ENCODE measurements around the gene RIC8B. TPM values are rescaled to one million over a fixed set of nuclear protein-coding genes. Genes with fewer than 3 reads are reported as not detected.
"Not testable (repeated sequence)": the region's sequence is repeated elsewhere in the genome, so short reads cannot be mapped to it uniquely, and the experiment has no call there.

RIC8B gene
- polyA plus RNA-seq, 1 donor (not counting 4 experiments of a cell fraction or from before 2014, with no cell fraction given), result 6.8 TPM

GRCh38 chr12:106918746-106919145 lies 144.3 kb downstream of the RIC8B start:
- no peak overlapping the region for H3K9ac ChIP-seq (ENCODE audit: control insufficient read depth, extremely low read depth, insufficient read depth, low read length)
- no peaks in the 10 kb centered on the region for H4K20me1 ChIP-seq (ENCODE audit: control insufficient read depth, extremely low read depth, insufficient read depth, low read length)
- dilution Hi-C loops (cut with MboI; ENCODE audit: extremely low pct_ligation_motif_present, low sequenced_read_pairs), result no loop called here
- DNase-seq (ENCODE audit: low read depth, low spot score) (no peak), FAIRE-seq (no peak)
- no peaks in the 10 kb centered on the region for H3K27me3 ChIP-seq (ENCODE audit: control insufficient read depth, extremely low read depth, insufficient read depth, low read length)
- H3K9me3 ChIP-seq (ENCODE audit: control insufficient read depth, low read depth, low read length), result no peaks in the 10 kb centered on the region
- no peak overlapping the region for H3K4me2 ChIP-seq (ENCODE audit: control insufficient read depth, extremely low read depth, insufficient read depth, low read depth, low read length)
- H3K4me3 ChIP-seq (ENCODE audit: control insufficient read depth in 2 of 3, extremely low read depth in 1 of 3, insufficient read depth in 2 of 3, low read depth in 1 of 3, low read length in 3 of 3), result no peak overlapping the region
- H3K36me3 ChIP-seq (ENCODE audit: control insufficient read depth in 2 of 2, extremely low read depth in 1 of 2, insufficient read depth in 2 of 2, low read length in 2 of 2), result no peaks in the 10 kb centered on the region
- no peaks in the 10 kb centered on the region for H3K9me1 ChIP-seq (ENCODE audit: control insufficient read depth, extremely low read depth, insufficient read depth, low read length)
- no peaks in the 10 kb centered on the region for H3K79me2 ChIP-seq (ENCODE audit: control insufficient read depth, insufficient read depth, low read length)
- no peak overlapping the region for H3K27ac ChIP-seq (ENCODE audit: control insufficient read depth, insufficient read depth, low read length)
- H3K4me1 ChIP-seq (ENCODE audit: control insufficient read depth, extremely low read depth, insufficient read depth, low read length), result no peaks in the 10 kb centered on the region
- H2AFZ ChIP-seq (ENCODE audit: control insufficient read depth, low read length), result no peak overlapping the region
- TF ChIP-seq EZH2 (IDR thresholded peaks at IDR 0.05; ENCODE audit: low read length) (no peak), CTCF (optimal IDR thresholded peaks at IDR 0.05 in 1 of 3, IDR thresholded peaks at IDR 0.05 in 1 of 3, conservative IDR thresholded peaks at IDR 0.05 in 1 of 3; ENCODE audit: extremely low read depth in 1 of 3, insufficient read depth in 2 of 3, low read length in 3 of 3) (peak; percentile 38 to 63 (median 55))

- no peak overlapping the region for H3K27ac ChIP-seq (ENCODE audit: control insufficient read depth, insufficient read depth, low read length)
- H3K9ac ChIP-seq (ENCODE audit: control insufficient read depth, extremely low read depth, insufficient read depth, low read length), result no peak overlapping the region
- H3K9me1 ChIP-seq (ENCODE audit: control insufficient read depth, extremely low read depth, insufficient read depth, low read length), result no peaks in the 10 kb centered on the region
- H3K36me3 ChIP-seq (ENCODE audit: control insufficient read depth in 2 of 2, extremely low read depth in 1 of 2, insufficient read depth in 2 of 2, low read length in 2 of 2), result no peaks in the 10 kb centered on the region
- dilution Hi-C loops (cut with MboI; ENCODE audit: extremely low pct_ligation_motif_present, low sequenced_read_pairs), result no loop called here
- no peak overlapping the region for H2AFZ ChIP-seq (ENCODE audit: control insufficient read depth, low read length)
- no peaks in the 10 kb centered on the region for H3K4me1 ChIP-seq (ENCODE audit: control insufficient read depth, extremely low read depth, insufficient read depth, low read length)
- no peaks in the 10 kb centered on the region for H3K9me3 ChIP-seq (ENCODE audit: control insufficient read depth, low read depth, low read length)
- no peak overlapping the region for H3K4me2 ChIP-seq (ENCODE audit: control insufficient read depth, extremely low read depth, insufficient read depth, low read depth, low read length)
- H4K20me1 ChIP-seq (ENCODE audit: control insufficient read depth, extremely low read depth, insufficient read depth, low read length), result no peaks in the 10 kb centered on the region
- no peak for FAIRE-seq
- TF ChIP-seq CTCF (optimal IDR thresholded peaks at IDR 0.05 in 1 of 3, IDR thresholded peaks at IDR 0.05 in 1 of 3, conservative IDR thresholded peaks at IDR 0.05 in 1 of 3; ENCODE audit: extremely low read depth in 1 of 3, insufficient read depth in 2 of 3, low read length in 3 of 3) (peak in 2 of 3 experiments; percentile 41 to 58), EZH2 (IDR thresholded peaks at IDR 0.05; ENCODE audit: low read length) (no peak)
- no peaks in the 10 kb centered on the region for H3K27me3 ChIP-seq (ENCODE audit: control insufficient read depth, extremely low read depth, insufficient read depth, low read length)
- no peak for DNase-seq (ENCODE audit: low read depth, low spot score)
- H3K4me3 ChIP-seq (ENCODE audit: control insufficient read depth in 2 of 3, extremely low read depth in 1 of 3, insufficient read depth in 2 of 3, low read depth in 1 of 3, low read length in 3 of 3), result no peak overlapping the region
- no peaks in the 10 kb centered on the region for H3K79me2 ChIP-seq (ENCODE audit: control insufficient read depth, insufficient read depth, low read length)
These were observed 145.5 kb downstream of the RIC8B start for GRCh38 chr12:106919910-106920544.

- H3K4me2 ChIP-seq (ENCODE audit: control insufficient read depth, extremely low read depth, insufficient read depth, low read depth, low read length); H3K36me3 ChIP-seq (ENCODE audit: control insufficient read depth in 2 of 2, extremely low read depth in 1 of 2, insufficient read depth in 2 of 2, low read length in 2 of 2); dilution Hi-C loops (cut with MboI; ENCODE audit: extremely low pct_ligation_motif_present, low sequenced_read_pairs); H3K79me2 ChIP-seq (ENCODE audit: control insufficient read depth, insufficient read depth, low read length); H3K27me3 ChIP-seq (ENCODE audit: control insufficient read depth, extremely low read depth, insufficient read depth, low read length); H3K4me3 ChIP-seq (ENCODE audit: control insufficient read depth in 2 of 3, extremely low read depth in 1 of 3, insufficient read depth in 2 of 3, low read depth in 1 of 3, low read length in 3 of 3); H4K20me1 ChIP-seq (ENCODE audit: control insufficient read depth, extremely low read depth, insufficient read depth, low read length); H3K9ac ChIP-seq (ENCODE audit: control insufficient read depth, extremely low read depth, insufficient read depth, low read length); DNase-seq (ENCODE audit: low read depth, low spot score); H3K9me1 ChIP-seq (ENCODE audit: control insufficient read depth, extremely low read depth, insufficient read depth, low read length); H3K9me3 ChIP-seq (ENCODE audit: control insufficient read depth, low read depth, low read length); H3K4me1 ChIP-seq (ENCODE audit: control insufficient read depth, extremely low read depth, insufficient read depth, low read length); H2AFZ ChIP-seq (ENCODE audit: control insufficient read depth, low read length); FAIRE-seq; H3K27ac ChIP-seq (ENCODE audit: control insufficient read depth, insufficient read depth, low read length): not testable (repeated sequence)
These were observed 147.5 kb downstream of the RIC8B start for GRCh38 chr12:106921976-106922375.

DNA sequence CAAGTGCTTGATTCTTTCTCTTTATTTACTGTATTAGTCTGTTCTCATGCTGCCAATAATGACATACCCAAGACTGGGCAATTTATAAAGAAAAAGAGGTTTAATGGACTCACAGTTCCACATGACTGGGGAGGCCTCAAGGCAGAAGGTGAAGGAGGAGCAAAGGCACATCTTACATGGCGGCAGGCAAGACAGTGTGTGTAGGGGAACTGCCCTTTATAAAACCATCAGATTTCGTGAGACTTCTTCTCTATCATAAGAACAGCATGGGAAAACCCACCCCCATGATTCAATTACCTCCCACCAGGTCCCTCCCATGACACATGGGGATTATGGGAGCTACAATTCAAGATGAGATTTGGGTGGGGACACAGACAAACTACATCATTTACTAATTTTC lies 149.1 kb downstream of the RIC8B start:
- DNase-seq (ENCODE audit: low read depth, low spot score); H3K27me3 ChIP-seq (ENCODE audit: control insufficient read depth, extremely low read depth, insufficient read depth, low read length); H3K36me3 ChIP-seq (ENCODE audit: control insufficient read depth in 2 of 2, extremely low read depth in 1 of 2, insufficient read depth in 2 of 2, low read length in 2 of 2); H3K4me3 ChIP-seq (ENCODE audit: control insufficient read depth in 2 of 3, extremely low read depth in 1 of 3, insufficient read depth in 2 of 3, low read depth in 1 of 3, low read length in 3 of 3); dilution Hi-C loops (cut with MboI; ENCODE audit: extremely low pct_ligation_motif_present, low sequenced_read_pairs); H3K9ac ChIP-seq (ENCODE audit: control insufficient read depth, extremely low read depth, insufficient read depth, low read length); H3K4me2 ChIP-seq (ENCODE audit: control insufficient read depth, extremely low read depth, insufficient read depth, low read depth, low read length); H3K9me3 ChIP-seq (ENCODE audit: control insufficient read depth, low read depth, low read length); H2AFZ ChIP-seq (ENCODE audit: control insufficient read depth, low read length); H3K79me2 ChIP-seq (ENCODE audit: control insufficient read depth, insufficient read depth, low read length); H4K20me1 ChIP-seq (ENCODE audit: control insufficient read depth, extremely low read depth, insufficient read depth, low read length); H3K9me1 ChIP-seq (ENCODE audit: control insufficient read depth, extremely low read depth, insufficient read depth, low read length); H3K27ac ChIP-seq (ENCODE audit: control insufficient read depth, insufficient read depth, low read length); FAIRE-seq; H3K4me1 ChIP-seq (ENCODE audit: control insufficient read depth, extremely low read depth, insufficient read depth, low read length): not testable (repeated sequence)

Measured in keratinocyte (primary cell).